Activated CD8-positive, alpha-beta memory T cell treated with anti-CD3 and anti-CD28 coated beads, Interleukin-2, amount 50 U/mL, for 24 hours (primary cell): ENCODE measurements around the gene HYAL2.
"Not testable (repeated sequence)": the region's sequence is repeated elsewhere in the genome, so short reads cannot be mapped to it uniquely, and the experiment has no call there.

ENCODE experiments used
- DNase-seq: peaks from one replicate; pipeline ENCODE4 v3.0.0-alpha.2; 2020; ENCODE audit errors: extremely low read depth

The HYAL2 gene

DNA sequence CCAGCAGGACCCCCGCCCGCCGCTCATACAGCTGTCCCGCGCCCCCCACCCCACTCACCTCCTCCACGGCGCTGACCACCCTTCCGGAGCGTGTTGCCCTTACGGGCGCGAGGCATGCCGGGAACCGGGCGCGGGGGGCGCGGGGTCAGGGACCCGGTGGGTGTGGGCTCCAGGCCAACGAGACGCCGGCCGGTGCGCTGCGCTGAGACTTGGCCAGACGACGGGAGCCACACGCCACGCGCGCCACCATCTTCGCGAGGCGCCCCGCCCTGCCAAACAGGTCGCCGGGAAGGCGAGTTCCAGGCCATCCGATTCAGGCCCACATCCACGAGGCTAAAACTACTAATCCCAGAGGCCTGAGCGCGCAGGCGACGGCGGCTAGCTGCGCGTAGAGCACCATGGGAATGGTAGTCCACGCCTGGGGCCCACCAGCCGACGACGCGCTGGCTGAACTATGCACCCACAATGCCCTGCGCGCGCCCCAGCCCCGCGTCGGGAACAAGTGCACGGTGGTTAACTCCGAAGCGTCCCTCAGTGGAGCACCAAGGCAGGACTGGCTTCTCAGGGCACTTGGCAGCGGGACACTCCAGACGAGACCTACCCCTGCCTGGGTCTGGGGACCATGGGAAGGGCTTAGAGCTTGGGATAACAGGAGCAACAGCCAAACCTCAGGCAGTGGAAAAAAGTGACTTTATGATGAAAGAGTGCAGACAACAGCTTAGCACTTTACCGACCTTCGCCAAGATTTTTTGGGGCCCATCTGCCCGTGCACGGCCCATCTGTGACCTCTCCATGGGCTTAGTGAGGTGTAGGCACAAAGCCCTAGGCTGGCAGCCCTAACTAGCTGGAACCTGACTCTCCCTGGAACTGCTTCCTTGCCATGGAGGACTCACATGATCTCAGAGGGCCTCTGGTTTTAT is 30.1 kb downstream of the HYAL2 start, which contains the start of gene IFRD2:
IFRD2 (minus strand) TSS at position 271 of the 920 bp plus-strand sequence; CDS start at position 116, 155 bp downstream.
- DNase-seq: peak; percentile 84

- no peak for DNase-seq
Measured at GRCh38 chr3:50290161-50290641, 32.3 kb downstream of the HYAL2 start.

DNA sequence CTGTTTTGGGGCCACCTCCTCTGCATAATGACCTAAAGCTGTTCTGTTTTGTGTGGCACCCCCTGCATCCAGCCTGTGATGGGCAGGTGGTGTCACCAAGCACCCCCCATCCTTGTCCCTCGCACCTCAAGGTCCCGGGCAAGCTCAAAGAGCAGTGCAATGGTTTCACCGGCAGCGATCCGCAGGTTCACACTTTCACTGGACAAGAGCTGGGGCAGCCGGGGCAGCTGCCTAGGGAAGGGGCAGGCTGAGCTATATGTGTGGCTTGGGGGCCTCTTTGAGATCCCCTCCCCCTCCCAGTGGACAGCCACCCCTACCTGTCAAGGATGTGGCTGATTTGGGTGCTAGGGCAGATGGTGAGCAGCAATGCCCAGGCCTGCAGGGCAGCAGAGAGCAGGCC is 33.4 kb downstream of the HYAL2 start:
- DNase-seq: no peak

GRCh38 chr3:50288387-50289007 is 34.0 kb downstream of the HYAL2 start:
- no peak for DNase-seq

GRCh38 chr3:50287262-50287661 is 35.3 kb downstream of the HYAL2 start:
- DNase-seq: no peak

DNA sequence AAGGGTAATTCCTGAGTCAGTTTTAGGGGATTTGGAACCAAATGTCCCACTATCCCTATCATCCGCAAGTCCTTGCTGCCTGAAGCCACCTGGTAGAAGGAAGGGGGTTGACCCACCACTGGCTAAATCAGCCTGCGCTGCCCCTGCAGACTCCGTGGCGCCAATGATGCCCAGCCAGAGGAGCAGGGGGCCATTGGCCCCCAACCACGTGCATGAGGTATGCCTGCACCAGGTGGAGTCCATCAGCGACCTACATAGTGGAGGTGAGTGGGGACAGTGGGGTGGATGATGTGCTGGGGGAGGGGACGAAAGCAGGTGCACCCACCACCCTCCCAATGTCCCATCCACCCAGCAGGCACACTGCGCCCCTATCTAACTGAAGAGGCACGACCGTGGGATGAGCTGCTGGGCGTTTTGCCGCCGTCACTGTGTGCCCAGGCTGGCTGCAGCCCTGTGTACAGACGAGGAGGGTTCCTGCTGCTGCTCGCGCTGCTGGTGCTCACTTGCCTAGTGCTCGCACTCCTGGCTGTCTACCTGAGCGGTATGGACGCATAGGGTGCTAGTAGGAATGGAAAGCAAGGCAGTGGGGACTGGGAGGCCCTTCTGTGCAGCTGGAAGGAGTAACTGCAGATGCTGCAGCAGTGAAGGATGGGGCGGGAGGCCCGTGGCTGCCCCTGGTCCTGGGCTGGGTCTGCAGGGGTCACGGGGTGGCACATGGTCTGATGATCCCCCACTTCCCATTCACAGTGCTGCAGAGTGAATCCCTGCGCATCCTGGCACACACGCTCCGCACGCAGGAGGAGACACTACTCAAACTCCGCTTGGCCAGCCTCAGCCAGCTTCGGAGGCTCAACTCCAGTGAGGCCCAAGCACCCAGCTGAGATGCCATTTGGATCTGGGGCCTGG is 36.0 kb downstream of the HYAL2 start:
- no peak for DNase-seq

DNA sequence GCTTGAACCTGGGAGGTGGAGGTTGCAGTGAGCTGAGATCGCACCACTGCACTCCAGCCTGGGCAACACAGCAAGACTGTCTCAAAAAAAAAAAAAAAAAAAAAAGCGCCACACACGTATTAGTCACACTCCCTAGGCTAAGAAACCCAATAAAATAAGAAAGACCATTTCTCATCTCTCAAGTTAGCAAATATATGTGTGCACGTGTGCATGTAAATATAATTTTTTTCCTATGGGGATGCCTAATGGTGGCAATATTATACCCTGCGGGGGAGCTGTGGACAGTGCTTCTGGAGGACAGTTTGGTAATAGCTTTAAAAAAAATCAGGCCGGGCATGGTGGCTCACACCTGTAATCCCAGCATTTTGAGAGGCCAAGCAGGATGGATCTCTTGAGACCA is 38.4 kb downstream of the HYAL2 start:
- not testable (repeated sequence) for DNase-seq

- DNase-seq: no peak
Measured at GRCh38 chr3:50279255-50280016, 43.1 kb downstream of the HYAL2 start.

DNA sequence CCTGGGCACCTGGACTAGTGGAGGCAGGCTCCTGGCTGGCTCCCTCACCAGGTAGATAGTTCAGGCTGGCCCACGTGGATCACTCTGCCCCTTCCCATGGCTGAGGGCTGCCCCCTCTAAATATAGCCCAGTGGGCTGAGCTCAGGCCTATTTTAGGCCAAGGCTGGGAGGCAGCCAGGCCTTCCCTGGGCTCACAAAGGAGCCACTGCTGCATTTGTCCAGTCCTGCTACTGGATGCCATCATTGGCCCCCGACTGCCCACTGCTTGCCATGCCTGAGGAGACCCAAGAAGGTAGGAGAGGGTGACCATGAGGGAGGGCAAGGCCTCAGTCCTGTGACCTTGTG is 43.7 kb downstream of the HYAL2 start, which contains the start of gene LSMEM2:
LSMEM2 (plus strand) TSS at position 208 of the 345 bp plus-strand sequence; CDS start at position 235, 27 bp downstream.
- DNase-seq: no peak

DNA sequence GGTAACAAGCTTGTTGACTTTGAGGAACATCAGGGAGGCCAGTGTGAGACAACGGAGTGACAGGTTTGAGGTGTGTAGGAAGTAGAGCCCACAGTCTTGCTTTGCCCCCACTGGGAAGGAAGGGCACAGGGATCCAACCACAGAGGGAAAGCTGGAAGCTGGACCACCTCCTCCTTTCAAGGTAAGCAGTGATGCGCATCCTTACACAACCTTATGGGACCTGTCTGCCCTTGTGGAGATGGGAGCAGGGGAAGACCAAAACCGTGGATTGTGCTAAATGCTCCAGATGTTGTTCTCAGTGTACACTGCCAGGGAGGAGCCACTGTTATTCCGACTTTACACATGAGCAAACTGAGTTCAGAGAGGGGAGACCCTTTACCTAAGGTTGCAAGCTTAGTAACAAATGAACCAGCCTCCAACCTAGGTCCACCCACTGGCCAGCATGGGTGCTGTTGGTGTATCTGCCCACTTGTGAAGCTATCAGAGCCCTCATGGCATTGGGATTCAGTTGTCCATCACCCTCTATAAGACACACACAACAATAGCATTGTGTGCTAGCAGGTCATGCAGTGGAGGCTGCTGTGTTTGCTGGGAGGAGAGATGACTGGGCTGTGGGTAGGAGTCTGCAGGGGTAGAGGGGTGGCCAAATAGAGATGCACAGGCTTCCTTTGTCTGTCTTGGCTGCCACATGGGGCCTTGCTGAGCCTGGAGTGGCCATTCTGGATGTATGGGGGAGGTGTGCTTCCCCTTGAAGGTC is 44.2 kb downstream of the HYAL2 start:
- no peak for DNase-seq

DNA sequence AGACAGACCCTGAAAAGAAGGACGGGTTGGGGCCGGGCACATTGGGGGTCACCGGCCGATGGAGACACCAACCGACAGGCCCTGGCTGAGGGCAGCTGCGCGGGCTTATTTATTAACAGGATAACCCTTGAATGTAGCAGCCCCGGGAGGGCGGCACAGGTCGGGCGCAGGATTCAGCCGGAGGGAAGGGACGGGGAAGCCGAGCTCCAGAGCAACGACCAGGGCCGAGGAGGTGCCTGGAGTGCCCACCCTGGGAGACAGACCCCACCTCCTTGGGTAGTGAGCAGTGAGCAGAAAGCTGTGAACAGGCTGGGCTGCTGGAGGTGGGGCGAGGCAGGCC is 45.8 kb downstream of the HYAL2 start:
- no peak for DNase-seq

- no peak for DNase-seq
Measured at GRCh38 chr3:50275996-50276761, 46.4 kb downstream of the HYAL2 start.

- DNase-seq: no peak
Measured at GRCh38 chr3:50275141-50275995, 47.2 kb downstream of the HYAL2 start.

GRCh38 chr3:50274371-50275104 is 48.0 kb downstream of the HYAL2 start:
- peak; percentile 39 for DNase-seq

GRCh38 chr3:50273689-50274065 is 48.9 kb downstream of the HYAL2 start:
- DNase-seq: no peak

- peak; percentile 73 for DNase-seq
Measured at GRCh38 chr3:50272911-50273688, 49.4 kb downstream of the HYAL2 start.

DNA sequence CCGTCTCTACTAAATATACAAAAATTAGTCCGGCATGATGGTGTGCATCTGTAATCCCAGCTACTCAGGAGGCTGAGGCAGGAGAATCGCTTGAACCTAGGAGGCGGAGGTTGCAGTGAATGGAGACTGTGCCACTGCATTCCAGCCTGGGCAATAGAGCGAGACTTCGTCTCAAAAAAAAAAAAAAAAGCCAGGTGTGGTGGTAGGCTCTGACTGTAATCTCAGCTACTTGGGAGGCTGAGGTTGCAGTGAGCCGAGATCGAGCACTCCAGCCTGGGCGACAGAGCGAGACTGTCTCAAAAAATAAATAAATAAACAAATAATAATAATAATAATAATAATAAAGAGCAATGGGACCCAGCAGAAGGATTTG is 50.0 kb downstream of the HYAL2 start:
- not testable (repeated sequence) for DNase-seq
